CD4-positive, alpha-beta T cell (primary cell): ENCODE data around the gene DHDH. TPM values are rescaled to one million over a fixed set of nuclear protein-coding genes. Genes with fewer than 3 reads are reported as not detected.
"Not testable (repeated sequence)": the region's sequence is repeated elsewhere in the genome, so short reads cannot be mapped to it uniquely, and the experiment has no call there.

Experiments used
- ATAC-seq: fragments of 200-7000 bp; cut with Tn5 transposase; one replicate; pipeline ENCODE4 v1.10.0; 2022; ENCODE audit warnings: mild to moderate bottlenecking; ENCODE audit not compliant: poor library complexity
- CTCF ChIA-PET: fragments of 350-600 bp; sonication (Branson Sonifier 250); formaldehyde crosslinking; loops from one replicate; lab custom pipeline; 2021; ENCODE audit warnings: antibody characterized with exemption, inconsistent platforms; lab: Charles Lee
- POLR2A ChIA-PET: fragments of 350-600 bp; sonication (Branson Sonifier 250); formaldehyde crosslinking; loops from one replicate; lab custom pipeline; 2021; ENCODE audit warnings: antibody characterized with exemption, inconsistent platforms; lab: Charles Lee
- DNase-seq, 14 experiments: peaks; one replicate each; pipeline ENCODE4 v3.0.0-alpha.2; 2013 to 2020; ENCODE audit warnings: mixed read lengths in 2 of 14
- H3K27ac ChIP-seq, 2 donors: one replicate each; pipeline versions ENCODE4 v1.5.1 to v1.7.0; 2013; ENCODE audit warnings: low read length in 2 of 2, low read depth in 1 of 2, mild to moderate bottlenecking in 1 of 2
- H3K27me3 ChIP-seq, 2 experiments: 1 replicate in 1 of 2; 2 replicates in 1 of 2; pipeline versions ENCODE4 v1.6.1 to v1.7.0; 2013; ENCODE audit warnings: low read length in 2 of 2, control low read depth in 1 of 2, mild to moderate bottlenecking in 1 of 2, moderate library complexity in 1 of 2; ENCODE audit not compliant: insufficient read depth in 2 of 2, control insufficient read depth in 1 of 2
- H3K36me3 ChIP-seq: one replicate; pipeline ENCODE4 v1.6.1; 2013; ENCODE audit warnings: low read length, control low read depth; ENCODE audit not compliant: insufficient read depth
- H3K4me1 ChIP-seq: one replicate; pipeline ENCODE4 v1.6.1; 2013; ENCODE audit warnings: low read length, control low read depth; ENCODE audit not compliant: insufficient read depth
- H3K4me3 ChIP-seq: one replicate; pipeline ENCODE4 v1.5.1; 2013; ENCODE audit warnings: mild to moderate bottlenecking, low read length, moderate library complexity
- H3K9me3 ChIP-seq, 2 experiments: 1 replicate in 1 of 2; 2 replicates in 1 of 2; pipeline versions ENCODE4 v1.6.1 to v1.7.0; 2013; ENCODE audit warnings: low read length in 2 of 2, mild to moderate bottlenecking in 2 of 2, control low read depth in 1 of 2, moderate library complexity in 1 of 2; ENCODE audit not compliant: control insufficient read depth in 1 of 2, insufficient read depth in 1 of 2
- H3K27ac Mint-ChIP-seq: one replicate; pipeline ENCODE4 v1.8.0; 2020; ENCODE audit warnings: mixed read lengths
- H3K27me3 Mint-ChIP-seq: one replicate; pipeline ENCODE4 v1.8.0; 2021; ENCODE audit warnings: mixed read lengths
- H3K36me3 Mint-ChIP-seq: one replicate; pipeline ENCODE4 v1.8.0; 2021; ENCODE audit warnings: low read depth, mixed read lengths
- H3K4me1 Mint-ChIP-seq: one replicate; pipeline ENCODE4 v1.8.0; 2021; ENCODE audit warnings: low read depth, mixed read lengths
- H3K4me3 Mint-ChIP-seq: one replicate; pipeline ENCODE4 v1.8.0; 2020; ENCODE audit warnings: mild to moderate bottlenecking, mixed read lengths
- H3K9me3 Mint-ChIP-seq: one replicate; pipeline ENCODE4 v1.8.0; 2020; ENCODE audit warnings: mixed read lengths
- intact Hi-C, 2 experiments: fragments of 100-400 bp; cut with DNase I in 1 of 2; cut with micrococcal nuclease in 1 of 2; formaldehyde crosslinking; loops; one replicate each; pipeline versions ENCODE4 v1.15.1 to v1.9.0; 2023 to 2025; cut with DNase I, micrococcal nuclease
- total RNA-seq, 174 experiments: library from RNA in 2 of 174; stranded (reverse) in 2 of 174; gene quantifications; one replicate each; pipeline ENCODE4 v1.2.3 and lab custom pipeline; 2021 to 2026
- TF ChIP-seq, protein P1 (sequence below): fragments of 200-600 bp; IDR thresholded peaks from one replicate; pipeline ENCODE4 v1.8.0; 2022; ENCODE audit warnings: antibody characterized with exemption, mild to moderate bottlenecking

The DHDH gene
- total RNA-seq, 2 experiments from 2014 or later = 1.1 to 1.8 TPM

DNA sequence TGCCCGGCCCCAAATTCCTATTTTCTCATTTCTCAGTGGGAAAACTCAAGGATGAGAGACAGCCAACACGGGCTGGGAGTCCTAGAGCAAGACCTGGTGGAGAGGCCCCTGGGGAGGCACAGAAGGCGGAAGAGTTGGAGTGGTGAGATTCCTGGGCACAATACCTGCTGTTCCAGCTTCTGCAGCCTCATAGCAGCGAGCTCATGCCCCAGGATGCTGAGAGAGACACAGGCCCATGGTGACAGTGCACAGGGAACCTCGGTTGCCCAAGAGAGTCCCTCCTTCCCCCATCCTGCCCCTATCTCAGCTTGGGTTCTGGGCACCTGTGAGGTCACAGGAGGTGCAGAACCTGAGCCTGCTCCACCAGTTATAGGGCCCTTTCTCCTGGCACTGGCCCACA, 36.3 kb upstream of the DHDH start:
- TF ChIP-seq, protein P1, sequence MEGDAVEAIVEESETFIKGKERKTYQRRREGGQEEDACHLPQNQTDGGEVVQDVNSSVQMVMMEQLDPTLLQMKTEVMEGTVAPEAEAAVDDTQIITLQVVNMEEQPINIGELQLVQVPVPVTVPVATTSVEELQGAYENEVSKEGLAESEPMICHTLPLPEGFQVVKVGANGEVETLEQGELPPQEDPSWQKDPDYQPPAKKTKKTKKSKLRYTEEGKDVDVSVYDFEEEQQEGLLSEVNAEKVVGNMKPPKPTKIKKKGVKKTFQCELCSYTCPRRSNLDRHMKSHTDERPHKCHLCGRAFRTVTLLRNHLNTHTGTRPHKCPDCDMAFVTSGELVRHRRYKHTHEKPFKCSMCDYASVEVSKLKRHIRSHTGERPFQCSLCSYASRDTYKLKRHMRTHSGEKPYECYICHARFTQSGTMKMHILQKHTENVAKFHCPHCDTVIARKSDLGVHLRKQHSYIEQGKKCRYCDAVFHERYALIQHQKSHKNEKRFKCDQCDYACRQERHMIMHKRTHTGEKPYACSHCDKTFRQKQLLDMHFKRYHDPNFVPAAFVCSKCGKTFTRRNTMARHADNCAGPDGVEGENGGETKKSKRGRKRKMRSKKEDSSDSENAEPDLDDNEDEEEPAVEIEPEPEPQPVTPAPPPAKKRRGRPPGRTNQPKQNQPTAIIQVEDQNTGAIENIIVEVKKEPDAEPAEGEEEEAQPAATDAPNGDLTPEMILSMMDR = no peak
- Histone ChIP-seq H3K4me3 (no peak overlapping the region), H3K4me1 (peaks cover 44% of the 10 kb centered on the region), H3K9me3 (no peaks in the 10 kb centered on the region), H3K36me3 (peaks cover 5% of the 10 kb centered on the region), H3K27me3 (peaks cover 10 to 21% of the 10 kb centered on the region in 2 experiments), H3K27ac (no peak overlapping the region)
- no peak overlapping the region for H3K27ac Mint-ChIP-seq
- H3K27me3 Mint-ChIP-seq = peaks cover 28% of the 10 kb centered on the region
- intact Hi-C loops = no loop called here
- ATAC-seq (no peak), DNase-seq (no peak)
- ChIA-PET CTCF (no interaction called here), POLR2A (interaction anchor here (0.7 to 1.0 kb wide), 2 partner anchors 57 kb away, joined by 3 to 4 read pairs; partner anchors contain the start of gene BAX)
- H3K36me3 Mint-ChIP-seq = peaks cover 19% of the 10 kb centered on the region
- peak overlapping the region; percentile 7 for H3K4me3 Mint-ChIP-seq
- no peaks in the 10 kb centered on the region for H3K9me3 Mint-ChIP-seq
- H3K4me1 Mint-ChIP-seq = peaks cover 36% of the 10 kb centered on the region

DNA sequence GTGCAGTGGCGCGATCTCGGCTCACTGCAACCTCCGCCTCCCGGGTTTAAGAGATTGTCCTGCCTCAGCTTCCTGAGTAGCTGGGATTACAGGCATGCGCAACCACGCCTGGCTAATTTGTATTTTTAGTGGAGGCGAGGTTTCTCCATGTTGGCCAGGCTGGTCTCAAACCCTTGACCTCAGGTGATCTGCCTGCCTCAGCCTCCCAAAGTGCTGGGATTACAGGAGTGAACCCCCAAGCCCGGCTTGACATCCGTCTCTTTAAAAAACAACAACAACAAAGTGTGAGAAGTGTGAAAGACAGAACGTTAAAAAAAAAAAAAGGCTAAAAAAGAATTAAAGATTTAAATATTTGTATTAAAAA, 34.1 kb upstream of the DHDH start:
- Mint-ChIP-seq H3K27me3 (peaks cover 11% of the 10 kb centered on the region), H3K4me1 (peaks cover 41% of the 10 kb centered on the region), H3K36me3 (peaks cover 30% of the 10 kb centered on the region), H3K27ac (peak overlapping the region; percentile 88), H3K4me3 (peak overlapping the region; percentile 69)
- ATAC-seq, DNase-seq, H3K9me3 Mint-ChIP-seq, H3K9me3 ChIP-seq, intact Hi-C loops: not testable (repeated sequence)
- Histone ChIP-seq H3K4me3 (peak overlapping the region; percentile 92), H3K36me3 (peaks cover 13% of the 10 kb centered on the region), H3K4me1 (peaks cover 51% of the 10 kb centered on the region), H3K27me3 (peaks cover 9 to 15% of the 10 kb centered on the region in 2 experiments), H3K27ac (peak overlapping the region in 1 of 2 donors; percentile 65)
- ChIA-PET CTCF (interaction anchor here (0.6 to 2.6 kb wide), 5 partner anchors 33 to 262 kb away, joined by 3 to 13 read pairs (median 4); partner anchors contain the start of genes DBP, GYS1 and RUVBL2), POLR2A (interaction anchor here (1.0 to 3.2 kb wide), 9 partner anchors 18 to 94 kb away, joined by 3 to 55 read pairs (median 5); partner anchors contain the start of genes DHDH, FTL, GYS1 and PPP1R15A)

DNA sequence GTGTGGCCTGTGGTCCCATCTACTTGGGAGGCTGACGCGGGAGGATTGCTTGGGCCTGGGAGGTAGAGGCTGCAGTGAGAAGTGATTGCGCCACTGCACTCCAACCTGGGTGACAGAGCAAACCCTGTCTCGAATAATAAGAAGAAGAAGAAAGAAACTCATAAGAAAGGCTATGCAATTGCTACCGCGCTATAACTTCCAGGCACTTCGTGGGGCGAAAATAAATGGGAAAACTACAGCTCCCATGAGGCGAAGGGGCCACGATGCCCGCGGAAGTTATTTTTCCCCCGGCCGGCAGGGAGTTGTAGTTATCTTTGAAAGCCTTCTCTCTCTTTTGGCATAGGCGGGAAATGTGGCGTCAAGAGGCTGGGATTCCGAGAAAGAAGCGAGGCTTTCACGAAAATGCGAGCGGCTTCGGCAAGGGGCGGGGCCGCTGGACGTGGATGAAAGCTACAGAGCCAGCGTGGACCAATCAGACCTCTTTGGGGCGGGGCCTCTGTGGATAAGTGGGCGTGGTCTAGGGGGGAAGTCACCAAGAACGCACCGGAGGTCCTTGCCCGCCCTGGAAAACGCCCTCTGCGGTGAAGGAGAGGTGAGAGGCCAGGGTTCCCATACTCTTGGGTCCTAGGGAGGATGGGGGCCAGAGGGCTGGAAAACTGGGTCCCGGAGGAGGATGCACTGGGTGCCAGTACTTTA, 33.6 kb upstream of the DHDH start, which contains the start of gene NUCB1:
TSS of gene NUCB1 (plus strand) at position 532 of the 696 bp plus-strand sequence. CDS start 485 bp downstream, outside the sequence.
- H3K9me3 ChIP-seq = no peaks in the 10 kb centered on the region
- Mint-ChIP-seq H3K9me3 (no peaks in the 10 kb centered on the region), H3K27me3 (peaks cover 6% of the 10 kb centered on the region), H3K27ac (peak within 1 kb of the TSS; percentile 88), H3K4me1 (peaks cover 37% of the 10 kb centered on the region), H3K36me3 (peaks cover 35% of the 10 kb centered on the region), H3K4me3 (peak within 1 kb of the TSS; percentile 95)
- peak; percentile 96 to 99 (median 99) for DNase-seq
- H3K27me3 ChIP-seq = peaks cover 3 to 10% of the 10 kb centered on the region in 2 experiments
- ATAC-seq = peak; percentile 93
- peaks cover 51% of the 10 kb centered on the region for H3K4me1 ChIP-seq
- H3K27ac ChIP-seq = peak within 1 kb of the TSS; percentile 65 to 72
- peaks cover 17% of the 10 kb centered on the region for H3K36me3 ChIP-seq
- intact Hi-C loops = loop anchor here (1.0 to 5.0 kb wide), 5 partner anchors 21 to 65 kb away; partner anchors contain the start of genes DHDH (in 1 of the 2) and FTL (in 1 of the 2)
- ChIA-PET POLR2A (interaction anchor here (1.0 to 3.2 kb wide), 9 partner anchors 19 to 94 kb away, joined by 3 to 55 read pairs (median 5); partner anchors contain the start of genes DHDH, FTL, GYS1 and PPP1R15A), CTCF (interaction anchor here (0.6 to 2.6 kb wide), 7 partner anchors 26 to 263 kb away, joined by 3 to 13 read pairs (median 3); partner anchors contain the start of genes DBP, GYS1 and RUVBL2)
- TF ChIP-seq, protein P1 = no peak
- H3K4me3 ChIP-seq = peak within 1 kb of the TSS; percentile 92
